ENCODE results near the gene DYNLL1.
A peak's percentile ranks its signal among the peaks of the same experiment; 100 is the strongest.
"Not testable (repeated sequence)": the region's sequence is repeated elsewhere in the genome, so short reads cannot be mapped to it uniquely, and the experiment has no call there.

Gene DYNLL1

DNA sequence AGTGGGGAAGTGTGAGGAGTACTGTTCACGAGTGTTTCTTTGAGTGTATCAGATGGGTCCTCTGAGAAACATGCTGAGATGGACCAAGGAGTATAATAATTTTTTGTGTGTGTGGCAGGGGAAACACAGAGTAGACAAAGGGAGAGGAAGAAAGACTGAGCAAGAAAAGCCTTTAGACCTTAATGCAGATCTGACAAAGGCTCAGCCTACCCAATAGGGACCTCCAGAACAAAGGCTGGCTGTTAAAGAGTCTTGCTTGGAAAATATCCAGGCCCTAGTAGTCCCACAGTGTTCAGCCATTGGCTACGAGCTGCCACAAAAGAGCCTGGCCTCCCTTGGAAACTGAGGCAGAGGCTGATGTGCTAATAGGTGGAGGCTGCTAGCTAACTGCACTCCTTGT, 19.6 kb downstream of the DYNLL1 start:
- no peak for DNase-seq (ENCODE audit: low read depth in 2 of 2)

DNA sequence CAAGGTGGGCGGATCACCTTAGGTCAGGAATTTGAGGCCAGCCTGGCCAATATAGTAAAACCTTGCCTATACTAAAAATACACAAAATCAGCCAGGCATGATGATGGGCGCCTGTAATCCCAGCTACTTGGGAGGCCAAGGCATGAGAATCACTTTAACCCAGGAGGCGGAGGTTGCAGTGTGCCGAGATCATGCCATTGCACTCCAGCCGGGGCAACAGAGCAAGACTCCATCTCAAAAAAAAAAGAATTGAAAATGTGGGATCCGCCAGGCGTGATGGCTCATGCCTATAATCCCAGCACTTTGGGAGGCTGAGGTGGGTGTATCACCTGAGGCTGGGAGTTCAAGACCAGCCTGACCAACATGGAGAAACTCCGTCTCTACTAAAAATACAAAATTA, 23.4 kb downstream of the DYNLL1 start:
- DNase-seq (ENCODE audit: low read depth in 2 of 2), result not testable (repeated sequence)

DNA sequence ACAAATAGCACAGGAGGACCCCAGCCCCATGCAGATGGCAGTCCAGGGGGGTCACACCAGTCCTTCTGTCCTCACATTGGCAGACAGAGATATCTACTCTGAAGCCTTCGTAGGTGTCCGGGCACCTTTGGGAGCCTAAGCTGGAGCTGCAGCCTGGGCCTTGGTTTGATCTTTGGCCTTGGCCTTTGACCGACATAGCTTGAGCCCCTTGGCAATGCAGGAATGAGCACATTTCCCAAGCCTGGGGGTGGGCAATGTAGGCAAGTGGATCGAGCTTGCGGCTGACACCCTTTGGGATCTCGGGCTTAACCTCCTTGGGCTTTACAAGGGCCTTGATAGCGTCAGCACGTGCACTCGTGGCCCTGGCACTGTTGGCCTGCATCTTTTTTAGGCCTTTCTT, 26.7 kb downstream of the DYNLL1 start:
- no peak for DNase-seq (ENCODE audit: low read depth in 2 of 2)

DNA sequence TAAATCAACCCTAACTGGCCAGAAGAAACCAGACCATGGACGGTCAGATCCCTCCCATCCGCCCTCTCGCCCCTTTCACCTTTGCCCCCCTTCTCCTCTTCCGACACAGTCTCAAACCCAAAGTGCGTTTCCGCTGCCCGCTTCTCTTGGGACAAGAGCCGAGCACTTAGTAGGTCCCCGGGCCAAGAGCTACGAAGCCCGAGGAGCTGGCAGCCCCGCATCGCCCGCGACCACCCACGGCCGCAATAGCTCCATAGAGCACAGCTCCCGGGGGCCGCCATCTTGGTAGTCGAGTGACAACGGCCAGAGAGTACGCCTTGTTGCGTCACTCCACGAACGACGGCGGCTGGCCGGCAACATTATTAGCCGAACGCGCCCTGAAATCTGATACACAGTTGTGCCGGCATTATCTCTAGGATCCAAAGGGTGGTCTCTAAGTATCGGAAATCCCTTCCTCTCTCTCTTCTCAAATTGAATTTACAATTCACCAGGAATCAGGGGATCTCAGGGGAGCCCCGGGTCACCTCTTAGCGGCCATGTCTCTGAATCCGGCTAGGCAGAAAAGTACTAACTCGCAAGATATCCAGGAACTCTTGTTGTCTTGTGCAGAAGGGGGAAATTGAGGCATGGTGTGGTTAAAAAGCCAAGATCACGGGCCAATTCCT, 33.1 kb downstream of the DYNLL1 start, which contains the start of gene COQ5:
COQ5 (minus strand) TSS at position 298 of the 665 bp plus-strand sequence; CDS start at position 281, 17 bp downstream.
- DNase-seq (ENCODE audit: low read depth in 2 of 2), result peak; percentile 67 to 71

DNA sequence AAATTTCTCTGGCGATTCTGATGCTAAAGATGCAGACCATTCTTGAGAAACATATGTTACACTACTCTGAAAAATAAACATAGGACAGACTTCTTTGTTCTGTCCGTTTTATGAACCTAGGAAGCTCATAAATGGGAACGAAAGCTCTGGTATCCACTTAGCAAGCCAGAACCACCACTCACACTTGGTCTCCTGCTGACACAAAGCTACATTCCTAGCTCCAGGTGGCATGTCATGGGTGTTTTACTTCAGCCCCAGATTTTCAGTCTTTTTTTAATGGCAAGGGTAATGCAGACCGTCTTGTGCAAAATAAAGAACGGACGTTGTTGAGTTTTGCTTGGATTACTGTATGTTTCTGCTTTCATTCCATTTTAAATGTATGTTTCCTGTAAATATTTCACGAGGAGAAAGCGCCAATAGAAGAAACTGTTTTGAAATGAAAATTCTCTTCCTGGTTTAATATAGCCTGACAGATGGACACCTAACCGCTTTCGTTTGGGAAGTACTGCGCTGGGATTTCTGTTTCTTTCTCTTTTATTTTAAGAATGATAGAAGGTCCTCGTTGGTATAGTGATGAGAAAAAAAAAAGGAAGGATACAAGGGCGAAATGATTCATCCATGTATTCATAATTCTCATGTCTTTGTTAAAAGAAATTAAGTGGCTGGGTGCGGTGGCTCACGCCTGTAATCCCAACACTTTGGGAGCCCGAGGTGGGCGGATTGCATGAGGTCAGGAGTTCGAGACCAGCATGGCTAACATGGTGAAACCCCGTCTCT, 33.9 kb downstream of the DYNLL1 start:
- DNase-seq (ENCODE audit: low read depth in 2 of 2), result no peak

DNA sequence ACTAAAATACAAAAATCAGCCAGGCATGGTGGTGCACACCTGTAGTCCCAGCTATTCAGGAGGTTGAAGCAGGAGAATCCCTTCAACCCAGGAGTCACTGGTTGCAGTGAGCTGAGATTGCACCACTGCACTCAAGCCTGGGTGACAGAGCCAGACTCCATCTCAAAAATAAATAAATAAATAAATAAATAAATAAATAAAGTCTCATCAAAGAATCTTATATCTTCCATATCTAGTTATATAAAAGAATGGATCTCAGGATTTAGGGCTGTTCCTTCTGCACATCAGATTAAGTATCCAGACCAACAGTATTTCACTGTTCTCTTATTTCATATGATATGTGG, 34.5 kb downstream of the DYNLL1 start:
- DNase-seq (ENCODE audit: low read depth in 2 of 2), result not testable (repeated sequence)

DNA sequence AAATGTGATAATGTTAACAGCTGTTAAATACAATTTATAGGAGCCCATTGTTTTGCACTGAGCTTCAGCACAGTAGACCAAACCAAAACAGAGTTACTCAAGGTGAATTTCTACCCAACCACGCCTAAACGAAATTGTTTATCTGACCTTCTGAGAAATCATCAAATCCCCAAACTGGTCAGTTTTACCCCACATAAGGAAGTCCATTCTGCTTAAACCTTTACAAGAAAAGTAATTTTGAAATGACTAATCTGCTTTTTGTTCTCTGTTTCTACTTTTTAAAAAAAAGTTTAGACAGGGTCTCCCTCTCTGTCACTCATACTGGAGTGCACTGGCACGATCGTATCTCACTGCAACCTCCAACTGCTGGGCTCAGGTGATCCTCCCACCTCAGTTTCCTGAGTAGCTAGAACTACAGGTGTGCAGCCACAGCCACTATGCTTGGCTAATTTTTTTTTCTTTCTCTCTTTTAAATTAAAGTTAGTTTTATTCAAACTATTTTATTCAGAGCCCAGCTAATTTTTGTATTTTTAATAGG, 36.9 kb downstream of the DYNLL1 start:
- no peak for DNase-seq (ENCODE audit: low read depth in 2 of 2)

DNA sequence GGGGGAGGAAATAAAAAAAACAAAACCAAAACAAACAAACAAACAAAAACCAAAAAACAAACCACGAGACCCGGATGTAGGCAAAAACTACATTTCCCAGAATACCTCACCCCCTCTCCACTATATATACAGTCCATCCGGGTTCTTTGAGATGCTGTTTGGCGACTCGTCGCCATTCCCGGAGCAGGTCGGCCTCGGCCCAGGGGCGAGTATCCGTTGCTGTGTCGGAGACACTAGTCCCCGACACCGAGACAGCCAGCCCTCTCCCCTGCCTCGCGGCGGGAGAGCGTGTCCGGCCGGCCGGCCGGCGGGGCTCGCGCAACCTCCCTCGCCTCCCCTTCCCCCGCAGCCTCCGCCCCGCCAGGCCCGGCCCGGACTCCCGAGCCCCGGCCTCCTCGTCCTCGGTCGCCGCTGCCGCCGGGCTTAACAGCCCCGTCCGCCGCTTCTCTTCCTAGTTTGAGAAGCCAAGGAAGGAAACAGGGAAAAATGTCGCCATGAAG, 38.3 kb downstream of the DYNLL1 start, which contains the start of gene RNF10:
RNF10 (plus strand) TSS at position 154 of the 500 bp plus-strand sequence. CDS start 456 bp downstream, outside the sequence.
- peak; percentile 38 to 40 for DNase-seq (ENCODE audit: low read depth in 2 of 2)

DNA sequence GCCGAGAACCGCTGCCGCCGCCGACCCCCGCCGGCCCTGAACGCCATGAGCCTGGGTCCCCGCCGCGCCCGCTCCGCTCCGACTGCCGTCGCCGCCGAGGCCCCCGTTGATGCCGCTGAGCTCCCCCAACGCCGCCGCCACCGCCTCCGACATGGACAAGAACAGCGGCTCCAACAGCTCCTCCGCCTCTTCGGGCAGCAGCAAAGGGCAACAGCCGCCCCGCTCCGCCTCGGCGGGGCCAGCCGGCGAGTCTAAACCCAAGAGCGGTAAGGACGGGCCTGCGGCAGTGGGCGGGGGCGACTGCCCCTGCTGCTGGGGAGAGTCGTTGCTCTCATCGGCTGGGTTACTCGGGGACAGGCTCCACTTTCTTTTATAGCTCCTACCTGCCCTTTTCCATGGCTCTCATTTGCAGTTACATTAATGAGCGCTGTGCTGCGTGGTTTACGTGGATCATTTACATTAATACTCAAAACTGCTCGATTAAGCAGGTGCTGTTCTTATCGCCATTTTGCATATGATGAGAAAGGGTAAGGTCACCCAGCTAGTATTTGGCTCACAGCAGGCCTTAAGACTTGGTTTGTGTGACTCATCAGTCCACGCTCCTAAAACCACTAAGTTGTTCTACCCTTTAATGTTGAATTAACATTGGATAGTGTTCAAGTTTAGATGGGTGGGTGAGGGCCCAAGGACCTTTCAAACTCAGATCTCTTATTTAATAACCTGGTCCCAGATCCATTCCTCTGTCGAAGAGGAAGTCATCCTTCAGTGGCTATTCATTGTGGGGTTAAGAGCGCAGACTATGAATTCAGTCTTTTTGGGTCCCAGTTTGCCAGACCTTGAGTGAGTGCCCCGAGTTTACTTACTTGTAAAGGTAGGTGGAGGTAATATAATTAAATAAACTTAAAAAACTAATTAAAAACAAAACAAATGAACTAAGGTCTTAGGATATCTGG, 39.1 kb downstream of the DYNLL1 start:
- peak in 1 of 2 donors; percentile 8 for DNase-seq (ENCODE audit: low read depth in 2 of 2)

DNA sequence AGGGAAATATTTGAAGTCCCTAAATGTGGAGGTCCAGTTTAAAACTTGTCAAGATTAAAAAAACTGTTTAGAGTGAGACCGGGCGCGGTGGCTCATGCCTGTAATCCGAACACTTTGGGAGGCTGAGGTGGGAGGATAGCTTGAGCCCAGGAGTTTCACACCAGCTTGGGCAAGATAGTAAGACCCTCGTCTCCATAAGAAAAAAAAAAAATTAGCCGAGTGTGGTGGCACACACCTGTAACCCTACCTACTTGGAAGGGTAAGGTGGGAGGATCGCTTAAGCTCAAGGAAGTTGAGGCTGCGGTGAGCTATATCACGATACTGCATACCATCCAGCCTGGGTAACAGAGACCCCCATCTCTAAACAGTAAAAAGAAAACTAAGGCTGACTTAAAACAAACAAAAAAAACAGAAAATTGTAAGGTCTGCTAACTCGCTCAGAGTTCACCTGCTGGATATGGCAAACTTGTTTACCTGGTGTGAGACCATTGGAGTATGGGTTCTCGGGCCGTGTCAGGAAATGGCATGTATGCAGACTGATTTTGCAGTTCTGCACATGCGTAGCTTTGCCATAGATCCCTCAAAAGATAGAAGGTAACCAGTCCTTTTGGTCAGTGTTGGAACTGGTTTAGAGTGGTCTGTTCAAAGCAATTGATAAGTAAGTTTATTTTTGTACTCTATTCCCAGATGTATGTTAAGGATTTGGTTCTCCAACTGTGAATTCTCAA, 40.3 kb downstream of the DYNLL1 start:
- no peak for DNase-seq (ENCODE audit: low read depth in 2 of 2)

DNA sequence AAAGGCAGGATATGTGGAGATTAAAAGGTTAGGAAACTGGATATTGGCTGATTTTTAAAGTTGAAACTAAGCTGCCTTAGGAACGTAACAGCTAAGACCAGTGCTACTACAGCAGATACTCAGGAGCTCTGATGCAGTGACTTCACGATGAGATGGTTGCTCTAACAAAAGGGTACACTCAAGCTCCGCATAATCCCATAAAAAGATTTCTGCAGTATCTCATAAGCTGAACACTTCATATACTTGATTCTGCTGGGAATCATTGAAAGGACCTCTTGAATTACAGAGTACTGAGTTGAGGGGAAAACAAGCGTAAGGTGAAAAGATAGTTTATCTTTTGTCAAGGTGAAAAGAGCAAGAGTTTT, 41.9 kb downstream of the DYNLL1 start:
- DNase-seq (ENCODE audit: low read depth in 2 of 2), result no peak

DNA sequence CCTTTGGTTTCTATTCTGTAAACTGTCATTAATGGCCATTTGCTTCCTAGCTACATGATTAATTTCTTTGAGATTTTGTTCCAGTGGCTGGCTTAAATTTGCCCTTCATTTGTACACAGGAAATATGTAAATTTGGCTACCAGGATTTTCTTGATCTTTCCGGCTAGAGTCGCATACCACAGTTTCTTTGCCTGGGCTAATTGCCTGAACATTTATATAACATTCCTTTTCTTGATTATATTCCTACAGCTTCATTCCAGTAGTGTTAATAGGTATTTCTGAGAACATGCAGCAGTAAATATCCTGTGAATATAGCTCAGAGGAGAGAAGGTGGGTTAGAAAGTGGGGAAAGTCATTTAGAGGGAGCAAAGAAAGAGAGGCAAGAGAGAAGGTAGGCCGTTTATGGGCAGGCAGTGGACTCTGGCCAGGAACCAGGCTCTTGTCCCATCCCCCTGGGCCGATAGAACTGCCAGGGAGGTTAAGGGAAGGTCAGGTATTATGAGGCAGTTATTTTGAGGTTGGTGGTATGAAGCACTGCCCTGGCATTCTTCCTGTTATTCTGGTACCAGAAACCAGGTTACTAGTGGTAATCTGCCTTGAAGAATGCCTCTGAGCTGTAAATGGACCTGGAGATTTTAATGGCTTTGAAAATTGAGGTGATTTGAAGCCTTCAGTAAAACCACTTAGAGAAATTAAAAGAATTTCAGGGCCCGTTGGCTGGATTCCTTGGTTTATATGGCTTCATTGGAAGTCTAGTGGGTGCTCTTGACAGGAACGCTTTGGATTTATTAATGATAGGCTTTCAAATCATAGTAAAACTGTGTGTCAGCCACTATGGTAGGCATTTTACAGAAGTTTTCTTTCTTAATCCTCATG, 42.6 kb downstream of the DYNLL1 start:
- DNase-seq (ENCODE audit: low read depth in 2 of 2), result no peak

DNA sequence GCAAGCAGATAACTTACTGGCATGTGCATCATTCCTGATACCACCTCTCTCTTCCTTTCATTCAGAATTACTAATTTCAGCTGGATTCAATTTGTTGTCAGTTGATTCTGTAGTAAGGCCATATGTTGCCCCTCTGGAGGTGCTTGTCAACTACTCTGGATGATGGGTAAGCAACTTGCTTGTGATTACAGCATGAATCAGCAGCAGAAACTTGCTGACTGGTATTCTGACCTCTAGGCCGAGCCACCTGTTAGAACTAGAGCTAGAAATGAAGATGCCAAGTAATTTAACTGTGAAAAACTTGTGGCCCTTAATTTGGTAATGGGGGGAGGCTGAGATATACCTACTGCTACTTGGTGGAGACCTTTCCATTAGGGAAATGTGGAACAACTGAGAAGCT, 43.4 kb downstream of the DYNLL1 start:
- no peak for DNase-seq (ENCODE audit: low read depth in 2 of 2)

DNA sequence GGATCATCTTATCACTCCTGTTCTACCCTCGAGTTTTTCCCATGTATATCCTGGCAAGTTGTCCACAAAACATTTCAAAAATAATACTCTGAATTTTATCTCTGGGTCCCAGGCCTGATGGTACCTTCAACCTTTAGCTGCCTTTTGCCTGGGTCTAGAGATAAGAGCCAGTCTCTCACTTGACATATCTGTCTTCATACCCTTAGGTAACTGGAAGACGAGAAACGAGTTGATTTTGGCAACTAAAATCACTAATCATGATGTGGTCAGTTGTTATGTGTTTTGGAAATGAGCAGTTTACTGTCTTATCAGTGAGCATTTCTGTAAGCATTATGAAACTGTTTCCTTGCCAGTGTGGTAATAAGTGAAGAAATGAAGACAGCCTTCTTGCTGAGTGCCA, 44.5 kb downstream of the DYNLL1 start:
- no peak for DNase-seq (ENCODE audit: low read depth in 2 of 2)

DNA sequence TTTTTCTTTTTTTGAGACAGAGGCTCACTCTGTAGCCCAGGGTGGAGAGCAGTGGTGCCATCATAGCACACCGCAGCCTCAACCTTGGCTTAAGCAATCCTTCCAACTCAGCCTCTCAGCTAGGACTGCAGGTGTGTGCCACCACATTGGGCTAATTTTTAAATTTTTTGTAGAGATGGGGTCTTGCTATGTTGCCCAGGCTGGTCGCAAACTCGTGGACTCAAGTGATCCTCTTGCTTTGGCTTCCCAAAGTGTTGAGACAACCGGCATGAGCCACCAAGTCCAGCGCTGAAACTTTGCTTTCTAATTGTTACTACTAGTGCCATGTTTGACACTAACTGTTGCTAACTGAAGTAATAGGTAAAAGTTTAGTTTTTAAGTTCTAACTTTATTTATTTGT, 46.3 kb downstream of the DYNLL1 start:
- no peak for DNase-seq (ENCODE audit: low read depth in 2 of 2)

DNA sequence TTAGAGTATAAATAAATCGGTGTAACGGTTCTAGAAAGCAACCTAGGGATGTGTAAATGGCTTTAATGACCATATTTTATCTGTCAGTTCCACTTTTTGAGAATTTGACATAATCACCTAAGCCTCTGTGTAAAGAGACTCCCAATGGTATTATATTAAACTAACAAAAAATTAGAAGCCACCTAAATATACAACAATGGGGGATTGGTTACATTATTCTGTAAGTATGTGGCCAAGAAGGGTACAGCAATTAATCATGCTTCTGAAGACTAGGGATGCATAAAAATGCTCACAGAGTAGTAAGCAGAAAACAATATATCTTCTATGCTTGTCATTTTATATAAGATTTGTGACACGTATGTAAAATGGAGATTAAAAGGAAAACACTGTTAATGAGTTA, 48.8 kb downstream of the DYNLL1 start:
- no peak for DNase-seq (ENCODE audit: low read depth in 2 of 2)

DNA sequence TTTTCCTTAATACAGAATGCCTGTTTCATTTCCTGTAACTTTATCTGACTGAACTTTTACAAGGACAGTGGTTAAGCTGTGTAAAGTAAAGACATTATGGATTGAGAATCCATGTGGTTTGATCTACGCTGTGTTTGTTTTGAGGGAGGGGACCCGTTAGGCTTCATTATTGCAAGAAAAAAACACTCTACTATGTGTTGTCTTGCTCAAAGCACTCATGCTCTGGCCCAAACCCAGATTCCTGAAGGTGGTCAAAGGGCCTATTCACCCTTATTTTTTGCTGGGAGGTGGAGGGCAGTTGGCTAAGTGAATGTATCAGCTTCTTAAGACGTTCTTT, 50.1 kb downstream of the DYNLL1 start:
- DNase-seq (ENCODE audit: low read depth in 2 of 2), result no peak

Measured in stimulated activated CD8-positive, alpha-beta memory T cell treated with anti-CD3 and anti-CD28 coated beads, Interleukin-7, amount 100 ng/mL, for 1 hour (primary cell).